ENCODE data around the gene ITLN1.
A peak's percentile ranks its signal among the peaks of the same experiment; 100 is the strongest.

Gene ITLN1

DNA sequence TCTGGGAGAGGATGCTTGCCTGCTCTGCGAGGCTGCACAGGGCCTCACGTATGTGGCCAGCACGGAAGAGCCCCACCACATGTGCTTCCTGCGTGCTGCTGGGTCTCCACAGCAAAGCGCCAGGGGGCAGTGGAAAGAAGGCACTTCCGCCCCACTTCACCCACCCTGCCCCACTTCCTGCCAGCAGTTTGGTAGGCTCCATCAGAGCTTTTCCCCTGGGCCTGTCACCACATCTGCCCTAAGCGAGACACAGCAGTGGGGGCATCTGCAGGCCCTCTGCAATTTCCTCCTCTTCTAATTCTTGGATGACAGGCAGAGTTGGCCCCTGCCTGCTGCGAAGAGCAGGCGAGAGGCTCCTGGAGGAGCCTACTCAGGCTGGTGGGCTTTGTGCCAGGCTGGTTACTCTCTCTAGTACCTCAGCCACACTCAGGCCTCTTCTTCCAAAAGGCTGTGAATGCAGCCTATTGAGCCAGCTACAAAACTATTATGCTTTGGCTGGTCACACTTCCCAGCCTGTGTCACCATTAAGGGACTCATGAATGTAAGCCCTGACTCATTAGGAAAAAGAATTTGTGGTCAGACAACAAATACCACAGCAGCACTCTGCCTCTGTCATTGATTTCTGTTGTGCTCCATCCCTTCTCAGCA is 47.3 kb downstream of the ITLN1 start:
- no peak for DNase-seq (ENCODE audit: extremely low read depth, low read depth)
- TF ChIP-seq, protein P1, sequence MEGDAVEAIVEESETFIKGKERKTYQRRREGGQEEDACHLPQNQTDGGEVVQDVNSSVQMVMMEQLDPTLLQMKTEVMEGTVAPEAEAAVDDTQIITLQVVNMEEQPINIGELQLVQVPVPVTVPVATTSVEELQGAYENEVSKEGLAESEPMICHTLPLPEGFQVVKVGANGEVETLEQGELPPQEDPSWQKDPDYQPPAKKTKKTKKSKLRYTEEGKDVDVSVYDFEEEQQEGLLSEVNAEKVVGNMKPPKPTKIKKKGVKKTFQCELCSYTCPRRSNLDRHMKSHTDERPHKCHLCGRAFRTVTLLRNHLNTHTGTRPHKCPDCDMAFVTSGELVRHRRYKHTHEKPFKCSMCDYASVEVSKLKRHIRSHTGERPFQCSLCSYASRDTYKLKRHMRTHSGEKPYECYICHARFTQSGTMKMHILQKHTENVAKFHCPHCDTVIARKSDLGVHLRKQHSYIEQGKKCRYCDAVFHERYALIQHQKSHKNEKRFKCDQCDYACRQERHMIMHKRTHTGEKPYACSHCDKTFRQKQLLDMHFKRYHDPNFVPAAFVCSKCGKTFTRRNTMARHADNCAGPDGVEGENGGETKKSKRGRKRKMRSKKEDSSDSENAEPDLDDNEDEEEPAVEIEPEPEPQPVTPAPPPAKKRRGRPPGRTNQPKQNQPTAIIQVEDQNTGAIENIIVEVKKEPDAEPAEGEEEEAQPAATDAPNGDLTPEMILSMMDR (IDR thresholded peaks at IDR 0.05; ENCODE audit: low read depth, low read length) = no peak

DNA sequence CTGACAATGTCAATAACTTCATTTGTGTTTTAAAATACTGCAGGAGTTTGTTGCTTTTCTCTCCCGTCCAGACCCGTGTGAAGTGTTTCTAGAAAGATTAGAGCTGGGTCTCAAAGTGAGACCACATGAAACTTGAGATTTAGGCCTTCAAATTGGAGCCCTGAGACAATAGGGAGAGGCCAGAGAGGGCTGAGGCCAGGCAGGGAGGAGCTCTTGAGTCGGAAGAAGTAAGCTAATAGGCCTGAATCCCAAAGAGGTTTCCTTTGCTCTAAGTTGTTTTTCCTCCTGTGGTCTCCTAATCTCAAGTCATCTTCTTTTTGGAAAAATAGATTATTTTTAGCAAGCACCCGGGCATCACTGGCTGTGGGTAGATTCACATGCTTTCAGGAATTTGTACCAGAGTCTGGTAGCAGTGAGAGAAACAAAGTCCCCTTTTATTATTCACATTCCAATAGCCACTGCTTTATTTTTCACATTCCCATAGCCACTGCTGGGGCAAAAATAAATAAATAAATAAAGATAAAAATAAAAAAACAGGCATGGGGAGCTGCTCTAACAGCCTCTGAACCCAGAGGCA is 47.9 kb downstream of the ITLN1 start:
- TF ChIP-seq, protein P1 (IDR thresholded peaks at IDR 0.05; ENCODE audit: low read depth, low read length) = no peak
- DNase-seq (ENCODE audit: extremely low read depth, low read depth) = no peak

DNA sequence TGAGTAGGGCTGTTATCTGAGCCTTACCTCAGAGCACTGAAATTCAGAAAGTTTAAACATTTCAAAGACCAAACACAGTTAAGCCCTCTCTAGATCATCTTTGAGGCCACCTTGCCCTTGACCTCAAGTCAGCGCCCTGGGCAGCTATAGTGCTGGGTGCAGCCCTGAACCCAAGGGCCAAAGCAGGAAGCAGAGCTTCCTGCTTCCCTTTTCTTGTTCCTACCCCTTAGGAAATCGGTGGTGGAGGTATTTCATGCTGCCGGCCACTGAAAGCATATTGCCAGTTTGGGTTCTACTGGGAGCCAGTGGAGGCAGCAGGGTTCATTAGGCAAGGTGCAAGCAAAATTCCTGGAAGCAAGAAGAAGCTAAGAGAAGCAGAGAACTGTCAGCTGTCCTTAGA is 48.4 kb downstream of the ITLN1 start:
- DNase-seq (ENCODE audit: extremely low read depth, low read depth) = no peak
- TF ChIP-seq, protein P1 (IDR thresholded peaks at IDR 0.05; ENCODE audit: low read depth, low read length) = no peak

- TF ChIP-seq, protein P1 (IDR thresholded peaks at IDR 0.05; ENCODE audit: low read depth, low read length) = no peak
- no peak for DNase-seq (ENCODE audit: extremely low read depth, low read depth)
Measured at GRCh38 chr1:160835751-160836150, 49.2 kb downstream of the ITLN1 start.

GRCh38 chr1:160834945-160835565 is 49.9 kb downstream of the ITLN1 start:
- TF ChIP-seq, protein P1 (IDR thresholded peaks at IDR 0.05; ENCODE audit: low read depth, low read length) = peak; percentile 22
- DNase-seq (ENCODE audit: extremely low read depth, low read depth) = no peak

DNA sequence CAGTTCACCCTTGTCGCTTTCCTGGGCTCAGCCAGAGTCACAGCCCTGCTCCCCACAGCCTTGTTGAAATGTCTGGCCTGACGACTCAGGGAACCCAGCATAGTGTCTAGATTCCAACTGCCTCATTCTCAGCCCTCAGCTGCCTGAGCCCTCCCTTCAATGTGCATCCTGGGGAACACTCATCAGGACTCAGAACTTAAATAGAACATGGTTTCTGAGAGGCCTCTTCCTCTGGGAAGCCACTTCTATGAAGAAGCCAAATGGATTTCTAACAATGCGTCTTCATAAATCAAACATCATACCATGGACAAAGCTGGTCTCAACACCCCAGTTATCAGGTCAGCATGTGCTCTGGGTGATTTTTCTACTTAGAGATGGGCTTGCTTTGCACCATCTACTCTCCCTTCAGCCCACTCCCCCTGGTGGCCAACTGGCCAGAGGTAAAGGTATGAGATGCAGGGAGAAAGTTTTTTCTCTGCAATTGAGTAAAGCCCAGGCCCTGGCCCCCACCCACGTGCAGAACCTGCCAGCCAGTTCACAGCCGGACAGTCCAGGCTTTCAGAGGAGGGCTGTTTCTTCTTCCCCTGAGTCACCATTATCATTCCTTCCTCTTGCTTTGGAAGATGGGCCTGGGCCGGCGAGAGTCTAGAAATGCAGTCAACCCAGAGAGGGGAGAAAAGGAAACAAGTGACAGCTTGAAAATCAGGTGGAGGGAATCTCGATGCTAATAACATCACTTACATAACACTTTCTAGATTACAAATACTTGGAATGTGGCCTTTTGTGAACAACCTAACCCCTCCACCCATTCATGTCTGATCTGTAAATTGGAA is 54.4 kb downstream of the ITLN1 start:
- TF ChIP-seq, protein P1 (IDR thresholded peaks at IDR 0.05; ENCODE audit: low read depth, low read length) = peak; percentile 30
- no peak for DNase-seq (ENCODE audit: extremely low read depth, low read depth)
